ENCODE data around the gene GPR152. TPM values are rescaled to one million over a fixed set of nuclear protein-coding genes. Genes with fewer than 3 reads are reported as not detected.
A peak's percentile ranks its signal among the peaks of the same experiment; 100 is the strongest.

Gene GPR152
- total RNA-seq, 6 donors from 2014 or later: not detected

DNA sequence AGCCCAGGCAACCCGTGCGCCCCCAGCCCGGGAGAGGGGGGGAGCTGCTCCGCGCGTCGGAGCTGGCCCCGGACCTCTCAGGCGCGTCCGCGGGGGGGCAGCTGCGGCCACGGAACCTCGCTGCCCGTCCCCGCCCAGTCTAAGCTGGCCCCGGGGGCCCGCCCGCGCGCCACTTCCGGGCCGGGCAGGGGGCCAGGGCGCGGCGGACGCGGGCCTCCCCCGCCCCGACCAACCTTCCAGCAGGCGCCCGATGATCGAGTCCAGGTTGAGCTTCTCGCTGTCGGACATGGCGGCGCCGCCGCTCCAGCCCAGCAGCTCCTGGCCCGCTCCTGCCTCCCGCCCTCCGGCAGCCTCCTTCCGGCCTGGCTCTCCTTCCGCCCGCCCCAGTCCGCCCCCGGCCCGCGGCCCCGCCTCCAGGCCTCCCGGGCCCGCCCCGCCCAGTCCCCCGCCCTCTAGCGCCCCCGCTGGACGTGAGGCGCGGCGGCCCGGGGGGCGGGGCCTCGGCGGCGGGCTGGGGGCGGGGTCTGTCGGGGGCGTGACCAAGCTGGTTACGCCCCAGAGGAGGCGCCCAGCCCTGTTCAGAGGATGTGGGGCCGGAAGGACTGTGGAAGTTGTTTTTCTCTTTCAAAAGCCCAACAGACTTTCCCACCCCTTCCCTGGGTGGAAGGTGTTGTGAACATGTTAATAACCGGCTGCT is 50.9 kb downstream of the GPR152 start, which contains the start of gene PPP1CA:
Gene PPP1CA, minus strand, starts transcription at position 364 of the 697 bp plus-strand sequence. Its CDS starts 76 bp downstream, at position 288.
- peaks cover 34 to 68% (median 39%) of the 10 kb centered on the region in 4 donors for H3K4me1 ChIP-seq
- TF ChIP-seq POLR2A (IDR thresholded peaks at IDR 0.05): peak in 3 of 4 donors; percentile 38 to 88 (median 67)
- peak; percentile 28 to 73 for TF ChIP-seq POLR2AphosphoS5 (IDR thresholded peaks at IDR 0.05)
- TF ChIP-seq CTCF (IDR thresholded peaks at IDR 0.05): peak; percentile 47 to 84 (median 76)
- no peak for TF ChIP-seq EP300 (IDR thresholded peaks at IDR 0.05)
- 0 to 2% methylated on average over 2 to 24 of the region's 73 CpGs for WGBS, 2 donors

More for the DNA sequence above, 50.9 kb downstream of the GPR152 start, which contains the start of gene PPP1CA:
- H3K36me3 ChIP-seq: peaks cover 14 to 40% (median 32%) of the 10 kb centered on the region in 4 donors
- peak within 1 kb of the TSS; percentile 81 to 95 (median 84) for H3K4me3 ChIP-seq
- no peaks in the 10 kb centered on the region for H3K27me3 ChIP-seq
- H3K27ac ChIP-seq: peak within 1 kb of the TSS; percentile 92 to 96 (median 94)
- no peaks in the 10 kb centered on the region for H3K9me3 ChIP-seq
- peak; percentile 90 to 96 for ATAC-seq (ENCODE audit: low FRiP score in 2 of 2)
- peak; percentile 93 to 99 for DNase-seq

Small RNA genes lying within 50 kb of the gene (small RNA-seq; reads per million reads assigned to genes)
- gene MIR6752: 0 to 0.33 (median 0.07) reads per million in 4 donors

Other genes with a start within 250 kb of the GPR152 start
- gene GRK2, start 186.3 kb downstream of the GPR152 start, total RNA-seq: 100 to 1,000 TPM in 4 of 6 donors, 10 to 100 TPM in 2; 76.9 to 232 (median 117) TPM
- 100 to 1,000 TPM in 2 of 6 donors, 10 to 100 TPM in 4; 47.4 to 221 (median 78.3) TPM for gene ANKRD13D, start 163.4 kb downstream of the GPR152 start, total RNA-seq
- gene SSH3, start 149.2 kb downstream of the GPR152 start, total RNA-seq: 10 to 100 TPM; 35.9 to 99.2 (median 53.8) TPM
- 100 to 1,000 TPM in 4 of 6 donors, 10 to 100 TPM in 2; 55.5 to 173 (median 106) TPM for gene POLD4, start 99.2 kb downstream of the GPR152 start, total RNA-seq
- gene CLCF1, start 79.1 kb downstream of the GPR152 start, total RNA-seq: 10 to 100 TPM in 2 of 6 donors, 1 to 10 TPM in 4; 3.7 to 29.5 (median 6.0) TPM
- 100 to 1,000 TPM in 1 of 6 donors, 10 to 100 TPM in 5; 20.4 to 115 (median 28.2) TPM for gene RAD9A, start 60.7 kb downstream of the GPR152 start, total RNA-seq
- 100 to 1,000 TPM in 3 of 6 donors, 10 to 100 TPM in 3; 83.8 to 191 (median 135) TPM for gene PPP1CA, start 50.9 kb downstream of the GPR152 start, total RNA-seq
- gene TBC1D10C, start 48.6 kb downstream of the GPR152 start, total RNA-seq: 10 to 100 TPM in 5 of 6 donors, 1 to 10 TPM in 1; 8.4 to 45.3 (median 32.7) TPM
- 1 to 10 TPM in 2 of 6 donors, under 1 TPM in 4; 0.49 to 4.2 (median 0.89) TPM for gene CARNS1, start 37.1 kb downstream of the GPR152 start, total RNA-seq
- 10 to 100 TPM; 35.2 to 94.3 (median 50.4) TPM for gene RPS6KB2, start 24.2 kb downstream of the GPR152 start, total RNA-seq
- 10 to 100 TPM; 12.8 to 34.0 (median 18.0) TPM for gene PTPRCAP, start 15.0 kb downstream of the GPR152 start, total RNA-seq
- 100 to 1,000 TPM in 4 of 6 donors, 10 to 100 TPM in 2; 49.0 to 178 (median 118) TPM for gene CORO1B, start 9.3 kb downstream of the GPR152 start, total RNA-seq
- 1 to 10 TPM; 1.5 to 4.7 (median 2.3) TPM for gene CABP4, start 2.6 kb upstream of the GPR152 start, total RNA-seq
- 100 to 1,000 TPM in 1 of 6 donors, 10 to 100 TPM in 5; 51.2 to 102 (median 75.2) TPM for gene TMEM134, start 16.5 kb upstream of the GPR152 start, total RNA-seq
- gene AIP, start 30.3 kb upstream of the GPR152 start, total RNA-seq: 100 to 1,000 TPM in 1 of 6 donors, 10 to 100 TPM in 5; 51.1 to 101 (median 75.3) TPM
- gene PITPNM1, start 52.6 kb upstream of the GPR152 start, total RNA-seq: 10 to 100 TPM; 32.0 to 90.1 (median 40.7) TPM
- gene CDK2AP2, start 55.4 kb upstream of the GPR152 start, total RNA-seq: 100 to 1,000 TPM in 2 of 6 donors, 10 to 100 TPM in 4; 36.7 to 119 (median 89.0) TPM
- gene CABP2, start 70.7 kb upstream of the GPR152 start, total RNA-seq: not detected
- 1,000 to 10,000 TPM in 4 of 6 donors, 100 to 1,000 TPM in 2; 600 to 1,952 (median 1,144) TPM for gene GSTP1, start 131.1 kb upstream of the GPR152 start, total RNA-seq
- 100 to 1,000 TPM; 169 to 395 (median 205) TPM for gene NDUFV1, start 154.2 kb upstream of the GPR152 start, total RNA-seq
- gene NUDT8, start 177.2 kb upstream of the GPR152 start, total RNA-seq: 10 to 100 TPM in 4 of 6 donors, 1 to 10 TPM in 1, not detected in 1; 4.3 to 17.8 (median 13.9) TPM
- not detected for gene TBX10, start 187.0 kb upstream of the GPR152 start, total RNA-seq
- gene ACY3, start 198.0 kb upstream of the GPR152 start, total RNA-seq: 1 to 10 TPM in 1 of 6 donors, under 1 TPM in 1, not detected in 4; 0.37 to 3.2 TPM
- 1 to 10 TPM in 2 of 6 donors, under 1 TPM in 3, not detected in 1; 0.30 to 6.4 (median 0.86) TPM for gene ALDH3B2, start 221.9 kb upstream of the GPR152 start, total RNA-seq